ENCODE results near the gene EPB41L2.

DNA sequence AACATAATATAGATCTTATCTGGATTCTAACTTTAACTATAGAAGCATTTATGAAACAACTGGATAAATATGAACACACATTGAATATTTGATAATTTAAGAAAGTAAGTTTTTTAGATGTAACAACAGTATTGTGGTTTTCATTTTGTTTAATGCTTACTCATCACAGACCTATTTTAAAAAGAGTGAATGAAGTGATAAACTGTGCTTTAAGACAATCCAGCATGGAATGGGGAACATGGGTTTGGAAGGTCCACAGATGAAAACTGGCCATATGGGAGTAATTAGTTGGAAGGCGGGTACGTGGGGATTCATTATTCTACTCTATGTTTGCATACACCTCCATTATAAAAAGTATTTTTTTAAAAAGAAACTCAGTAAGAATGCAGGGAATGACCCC lies 21.2 kb downstream of the EPB41L2 start:
- no peak for TF ChIP-seq POLR2AphosphoS5 (IDR thresholded peaks at IDR 0.05)
- TF ChIP-seq CTCF (IDR thresholded peaks at IDR 0.05) = no peak
- TF ChIP-seq EP300 (IDR thresholded peaks at IDR 0.05; ENCODE audit: low read depth) = no peak
- no peak for TF ChIP-seq POLR2A (IDR thresholded peaks at IDR 0.05)
